Measurements from ENCODE around the gene COX18.

- TF ChIP-seq POLR2AphosphoS5 (IDR thresholded peaks at IDR 0.05; ENCODE audit: borderline replicate concordance, low read depth, low read length) = no peak
- TF ChIP-seq EZH2 (IDR thresholded peaks at IDR 0.05) = no peak
These were observed 15.5 kb downstream of the COX18 start for GRCh38 chr4:73053974-73054480.

All from SK-N-MC (cell line).